Loucy (cell line): Measurements from ENCODE around the gene SENP7.

Experiments used
- H2AFZ ChIP-seq: fragments of 200-600 bp; sonication (generic); 2 replicates; pipeline ENCODE4 v1.6.0; 2016; ENCODE audit warnings: antibody characterized with exemption, mild to moderate bottlenecking, low read length, moderate library complexity
- H3F3A ChIP-seq: fragments of 200-600 bp; 2 replicates; pipeline ENCODE4 v1.6.0; 2016; ENCODE audit warnings: antibody characterized with exemption, low read depth, mild to moderate bottlenecking
- H3K27me3 ChIP-seq: fragments of 200-600 bp; sonication (generic); 2 replicates; pipeline ENCODE4 v1.6.1; 2014; ENCODE audit warnings: low read length, mild to moderate bottlenecking; ENCODE audit not compliant: insufficient read depth, poor library complexity, severe bottlenecking
- H3K36me3 ChIP-seq: fragments of 200-600 bp; sonication (generic); 2 replicates; pipeline ENCODE4 v1.6.1; 2016; ENCODE audit warnings: low read length; ENCODE audit not compliant: insufficient read depth
- H3K4me1 ChIP-seq: fragments of 200-600 bp; sonication (generic); 2 replicates; pipeline ENCODE4 v1.5.1; 2014; ENCODE audit warnings: low read length, mild to moderate bottlenecking; ENCODE audit not compliant: insufficient read depth, poor library complexity, severe bottlenecking
- H3K4me2 ChIP-seq: fragments of 200-600 bp; sonication (generic); 2 replicates; pipeline ENCODE4 v1.6.0; 2014; ENCODE audit warnings: antibody characterized with exemption, low read length, low read depth, mild to moderate bottlenecking; ENCODE audit not compliant: poor library complexity, severe bottlenecking
- H3K4me3 ChIP-seq: fragments of 200-600 bp; sonication (generic); 2 replicates; pipeline ENCODE4 v1.5.1; 2014; ENCODE audit warnings: low read length, mild to moderate bottlenecking, mixed read lengths; ENCODE audit not compliant: poor library complexity, severe bottlenecking
- H3K79me2 ChIP-seq: fragments of 200-600 bp; sonication (generic); 2 replicates; pipeline ENCODE4 v1.6.1; 2014; ENCODE audit warnings: low read length; ENCODE audit not compliant: insufficient read depth
- H3K9ac ChIP-seq: fragments of 200-600 bp; sonication (generic); 2 replicates; pipeline ENCODE4 v1.6.0; 2014; ENCODE audit warnings: mild to moderate bottlenecking, low read depth, low read length, moderate library complexity; ENCODE audit not compliant: poor library complexity, severe bottlenecking
- H3K9me2 ChIP-seq: fragments of 200-600 bp; sonication (generic); replicated peaks from 2 replicates; pipeline ENCODE4 v1.6.1; 2016; ENCODE audit warnings: low read depth, low read length, mixed read lengths
- H3K9me3 ChIP-seq: fragments of 200-600 bp; sonication (generic); 2 replicates; pipeline ENCODE4 v1.6.1; 2014; ENCODE audit warnings: mild to moderate bottlenecking, antibody characterized with exemption, low read length, low read depth; ENCODE audit not compliant: insufficient read depth
- H4K20me1 ChIP-seq: fragments of 200-600 bp; sonication (generic); 2 replicates; pipeline ENCODE4 v1.6.0; 2014; ENCODE audit warnings: antibody characterized with exemption, low read length, mild to moderate bottlenecking; ENCODE audit not compliant: insufficient read depth, poor library complexity, severe bottlenecking
- CTCF ChIP-seq: fragments of 200-600 bp; sonication (generic); conservative IDR thresholded peaks from 2 replicates; pipeline ENCODE4 v1.5.1; 2014; ENCODE audit warnings: mild to moderate bottlenecking, antibody characterized with exemption, low read length
- EZH2phosphoT487 ChIP-seq: fragments of 200-600 bp; IDR thresholded peaks from 2 replicates; pipeline ENCODE4 v1.6.1; 2018; ENCODE audit warnings: antibody characterized with exemption, mild to moderate bottlenecking, moderate library complexity, borderline replicate concordance

The SENP7 gene

DNA sequence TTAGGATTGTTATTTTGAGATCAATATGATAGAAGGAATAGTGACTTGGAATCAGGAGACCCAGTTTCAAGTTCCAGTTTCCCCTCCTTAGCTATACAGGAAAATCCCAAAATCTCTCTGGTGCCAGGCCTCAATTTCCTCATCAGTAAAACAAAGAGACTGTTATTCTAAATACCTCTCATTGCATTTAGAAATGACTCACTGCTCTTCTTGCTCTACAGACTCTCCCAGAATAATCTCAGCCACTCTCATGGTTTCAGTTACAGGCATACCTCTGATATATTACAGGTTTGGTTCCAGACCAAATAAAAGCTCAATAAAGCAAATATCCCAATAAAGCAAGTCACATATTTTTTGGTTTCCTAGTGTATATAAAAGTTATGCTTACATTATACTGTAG lies 221.0 kb downstream of the SENP7 start:
- no peaks in the 10 kb centered on the region for H3K4me1 ChIP-seq
- H3F3A ChIP-seq = no peaks in the 10 kb centered on the region
- H3K9me3 ChIP-seq = no peaks in the 10 kb centered on the region
- H4K20me1 ChIP-seq = no peaks in the 10 kb centered on the region
- no peaks in the 10 kb centered on the region for H3K36me3 ChIP-seq
- H3K4me2 ChIP-seq = no peak overlapping the region
- H3K27me3 ChIP-seq = no peaks in the 10 kb centered on the region
- H3K4me3 ChIP-seq = no peak overlapping the region
- H3K79me2 ChIP-seq = no peaks in the 10 kb centered on the region
- H3K9ac ChIP-seq = no peak overlapping the region
- TF ChIP-seq CTCF = no peak
- H2AFZ ChIP-seq = no peak overlapping the region
- no peaks in the 10 kb centered on the region for H3K9me2 ChIP-seq

GRCh38 chr3:101288294-101288693 lies 224.7 kb downstream of the SENP7 start:
- Histone ChIP-seq H3K79me2 (no peaks in the 10 kb centered on the region), H3K4me1 (no peaks in the 10 kb centered on the region), H3K9ac (no peak overlapping the region), H3K36me3 (no peaks in the 10 kb centered on the region), H3K4me2 (no peak overlapping the region), H2AFZ (no peak overlapping the region), H3K9me3 (no peaks in the 10 kb centered on the region), H3F3A (no peaks in the 10 kb centered on the region), H4K20me1 (no peaks in the 10 kb centered on the region), H3K27me3 (no peaks in the 10 kb centered on the region), H3K4me3 (no peak overlapping the region), H3K9me2 (no peaks in the 10 kb centered on the region)
- TF ChIP-seq EZH2phosphoT487 = no peak
- TF ChIP-seq CTCF = no peak

GRCh38 chr3:101284757-101285156 lies 228.3 kb downstream of the SENP7 start:
- Histone ChIP-seq H3F3A (no peaks in the 10 kb centered on the region), H3K79me2 (no peaks in the 10 kb centered on the region), H3K9me2 (no peaks in the 10 kb centered on the region), H3K4me3 (no peak overlapping the region), H4K20me1 (no peaks in the 10 kb centered on the region), H3K9me3 (no peaks in the 10 kb centered on the region), H2AFZ (no peak overlapping the region), H3K4me1 (no peaks in the 10 kb centered on the region), H3K9ac (no peak overlapping the region), H3K27me3 (no peaks in the 10 kb centered on the region), H3K4me2 (no peak overlapping the region), H3K36me3 (no peaks in the 10 kb centered on the region)
- TF ChIP-seq EZH2phosphoT487 (no peak), CTCF (no peak)
